ENCODE measurements around the gene RFX4. TPM values are rescaled to one million over a fixed set of nuclear protein-coding genes. Genes with fewer than 3 reads are reported as not detected.

The RFX4 gene
- total and polyA plus RNA-seq, 10 of the 15 experiments (the other 5 are each of a cell fraction or from before 2014, with no cell fraction given), result 0.02 to 0.23 TPM; not detected in 8

DNA sequence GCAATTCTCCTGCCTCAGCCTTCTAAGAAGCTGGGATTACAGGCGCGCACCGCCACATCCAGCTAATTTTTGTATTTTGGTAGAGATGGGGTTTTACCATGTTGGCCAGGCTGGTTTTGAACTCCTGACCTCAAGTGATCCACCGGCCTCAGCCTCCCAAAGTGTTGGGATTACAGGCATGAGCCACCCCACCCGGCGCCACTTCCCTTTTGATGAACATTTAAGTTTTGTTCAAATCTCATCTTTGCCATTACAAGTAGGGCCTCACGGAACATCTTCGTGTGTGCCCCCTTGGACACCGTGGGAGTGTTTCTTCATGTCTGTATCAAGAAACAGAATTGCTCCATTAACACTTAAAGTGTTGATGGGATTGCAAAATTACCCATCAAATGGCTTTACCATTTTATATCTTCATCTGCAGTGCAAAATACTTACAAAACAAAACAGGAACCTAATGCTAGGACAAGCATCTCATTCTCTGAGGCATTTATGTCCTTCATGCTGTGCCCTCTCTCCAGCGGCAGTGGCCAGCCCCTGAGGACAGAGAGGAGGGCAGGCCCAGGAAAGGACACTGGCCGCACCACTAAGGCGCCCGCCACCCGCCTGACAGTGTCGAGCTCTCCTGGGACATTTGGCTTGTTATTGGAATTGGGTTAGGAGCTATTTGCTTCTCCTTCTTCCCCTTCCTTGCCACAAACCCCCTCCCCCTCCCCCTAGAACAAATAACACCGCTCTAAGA lies 61.7 kb downstream of the RFX4 start:
- no peaks in the 10 kb centered on the region for H3K27me3 ChIP-seq (replicated peaks in 1 of 2; ENCODE audit: control insufficient read depth in 2 of 2, insufficient read depth in 2 of 2, low read length in 1 of 2)
- H3K4me3 ChIP-seq, result no peak overlapping the region
- H4K20me1 ChIP-seq (ENCODE audit: control insufficient read depth, insufficient read depth), result no peaks in the 10 kb centered on the region
- CTCF ChIA-PET, result no interaction called here
- WGBS (ENCODE audit: insufficient coverage, insufficient replicate concordance, low lambda C conversion rate, missing lambda C conversion rate), result 71% methylated on average over 16 of the region's 16 CpGs
- FAIRE-seq (no peak), ATAC-seq (no peak), DNase-seq (ENCODE audit: low read depth, low spot score) (no peak)
- TF ChIP-seq RFX5 (IDR thresholded peaks at IDR 0.05; ENCODE audit: low read depth, low read length) (no peak), POU2F2 (IDR thresholded peaks at IDR 0.05; ENCODE audit: borderline replicate concordance, low read depth, low read length) (no peak), SMARCA5 (IDR thresholded peaks at IDR 0.05) (no peak), PAX5 (IDR thresholded peaks at IDR 0.05; ENCODE audit: borderline replicate concordance, low read depth, low read length) (no peak), RBBP5 (conservative IDR thresholded peaks at IDR 0.05) (no peak), RUNX3 (IDR thresholded peaks at IDR 0.05; ENCODE audit: low read length) (no peak), SKIL (IDR thresholded peaks at IDR 0.05; ENCODE audit: low read depth, poor library complexity, severe bottlenecking) (no peak), HDGF (IDR thresholded peaks at IDR 0.05) (no peak), FOXK2 (IDR thresholded peaks at IDR 0.05) (no peak), RAD51 (IDR thresholded peaks at IDR 0.05) (no peak), BCL3 (IDR thresholded peaks at IDR 0.05; ENCODE audit: borderline replicate concordance, insufficient read depth, low read depth, low read length, poor library complexity, severe bottlenecking) (no peak), ZZZ3 (IDR thresholded peaks at IDR 0.05; ENCODE audit: control insufficient read depth, insufficient read length, low read depth) (no peak), RB1 (IDR thresholded peaks at IDR 0.05; ENCODE audit: borderline replicate concordance) (no peak)
- TF ChIP-seq, protein P1, sequence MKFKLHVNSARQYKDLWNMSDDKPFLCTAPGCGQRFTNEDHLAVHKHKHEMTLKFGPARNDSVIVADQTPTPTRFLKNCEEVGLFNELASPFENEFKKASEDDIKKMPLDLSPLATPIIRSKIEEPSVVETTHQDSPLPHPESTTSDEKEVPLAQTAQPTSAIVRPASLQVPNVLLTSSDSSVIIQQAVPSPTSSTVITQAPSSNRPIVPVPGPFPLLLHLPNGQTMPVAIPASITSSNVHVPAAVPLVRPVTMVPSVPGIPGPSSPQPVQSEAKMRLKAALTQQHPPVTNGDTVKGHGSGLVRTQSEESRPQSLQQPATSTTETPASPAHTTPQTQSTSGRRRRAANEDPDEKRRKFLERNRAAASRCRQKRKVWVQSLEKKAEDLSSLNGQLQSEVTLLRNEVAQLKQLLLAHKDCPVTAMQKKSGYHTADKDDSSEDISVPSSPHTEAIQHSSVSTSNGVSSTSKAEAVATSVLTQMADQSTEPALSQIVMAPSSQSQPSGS (IDR thresholded peaks at IDR 0.05; ENCODE audit: low read length), result no peak
- in situ Hi-C loops (cut with MboI), result no loop called here
- SMC1A ChIA-PET (ENCODE audit: uncharacterized antibody, unreplicated experiment), result no interaction called here
- intact Hi-C loops (cut with micrococcal nuclease; ENCODE audit: unreplicated experiment), result no loop called here
- H3K4me1 ChIP-seq (ENCODE audit: control insufficient read depth, insufficient read depth, low read length), result no peaks in the 10 kb centered on the region
- H3K9ac ChIP-seq (ENCODE audit: control insufficient read depth, insufficient read depth, low read length), result no peak overlapping the region
- BruUV-seq (replicated peaks), result no TSS peak
- POLR2A ChIA-PET, result interaction anchor here (0.6 kb wide), 1 partner anchor 73 kb away, joined by 8 read pairs; no protein-coding TSS in a partner anchor
- H3K9me3 ChIP-seq (replicated peaks; ENCODE audit: control insufficient read depth, insufficient read depth, low read length), result no peaks in the 10 kb centered on the region
- H3K36me3 ChIP-seq (ENCODE audit: control insufficient read depth in 2 of 2, insufficient read depth in 2 of 2, low read length in 1 of 2), result no peaks in the 10 kb centered on the region
- no peak overlapping the region for H3K4me2 ChIP-seq (ENCODE audit: control insufficient read depth, insufficient read depth)
- H3K79me2 ChIP-seq (ENCODE audit: control insufficient read depth, insufficient read depth, low read length), result no peaks in the 10 kb centered on the region
- H2AFZ ChIP-seq (ENCODE audit: control insufficient read depth, low read depth, low read length), result no peak overlapping the region
- RAD21 ChIA-PET (ENCODE audit: unreplicated experiment), result no interaction called here
- no peak overlapping the region for H3K27ac ChIP-seq (ENCODE audit: control insufficient read depth, insufficient read depth)

Measured in GM12878 (cell line).